ENCODE results near the gene STX18.

Gene STX18

DNA sequence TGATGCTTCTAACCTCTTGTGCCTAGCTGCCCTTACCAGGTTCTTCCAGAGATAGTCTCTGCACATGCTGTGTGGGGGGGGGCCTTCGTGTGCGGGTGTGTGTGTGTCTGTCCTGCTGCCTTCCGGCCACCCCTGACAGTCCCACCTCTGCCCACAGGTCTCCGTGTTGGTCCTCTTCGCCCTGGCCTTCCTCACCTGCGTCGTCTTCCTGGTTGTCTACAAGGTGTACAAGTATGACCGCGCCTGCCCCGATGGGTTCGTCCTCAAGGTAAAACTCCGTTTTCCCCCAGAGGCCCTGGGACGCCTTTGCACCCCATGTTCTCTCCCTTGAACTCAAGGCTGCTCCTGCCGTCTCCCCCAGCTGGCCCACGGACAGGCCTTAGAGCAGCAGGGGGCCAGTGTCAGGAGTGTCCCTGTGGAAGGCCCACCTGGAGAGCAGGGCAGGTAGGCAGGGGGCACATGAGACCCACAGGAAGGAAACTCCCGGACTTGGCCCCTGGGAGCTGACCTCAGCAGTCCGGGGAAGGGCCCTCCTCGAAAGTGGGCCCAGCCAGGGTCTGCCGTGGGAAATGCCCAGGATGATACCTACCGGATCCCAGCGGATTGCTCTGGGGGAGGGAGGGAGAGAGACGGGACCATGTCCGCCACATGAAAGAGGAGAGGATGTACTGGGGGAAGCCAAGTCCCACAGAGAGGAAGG lies 132.3 kb downstream of the STX18 start:
- TF ChIP-seq GATA3 (IDR thresholded peaks at IDR 0.05; ENCODE audit: low read depth, low read length) (no peak), GATA2 (IDR thresholded peaks at IDR 0.05; ENCODE audit: low read depth, low read length) (no peak)

DNA sequence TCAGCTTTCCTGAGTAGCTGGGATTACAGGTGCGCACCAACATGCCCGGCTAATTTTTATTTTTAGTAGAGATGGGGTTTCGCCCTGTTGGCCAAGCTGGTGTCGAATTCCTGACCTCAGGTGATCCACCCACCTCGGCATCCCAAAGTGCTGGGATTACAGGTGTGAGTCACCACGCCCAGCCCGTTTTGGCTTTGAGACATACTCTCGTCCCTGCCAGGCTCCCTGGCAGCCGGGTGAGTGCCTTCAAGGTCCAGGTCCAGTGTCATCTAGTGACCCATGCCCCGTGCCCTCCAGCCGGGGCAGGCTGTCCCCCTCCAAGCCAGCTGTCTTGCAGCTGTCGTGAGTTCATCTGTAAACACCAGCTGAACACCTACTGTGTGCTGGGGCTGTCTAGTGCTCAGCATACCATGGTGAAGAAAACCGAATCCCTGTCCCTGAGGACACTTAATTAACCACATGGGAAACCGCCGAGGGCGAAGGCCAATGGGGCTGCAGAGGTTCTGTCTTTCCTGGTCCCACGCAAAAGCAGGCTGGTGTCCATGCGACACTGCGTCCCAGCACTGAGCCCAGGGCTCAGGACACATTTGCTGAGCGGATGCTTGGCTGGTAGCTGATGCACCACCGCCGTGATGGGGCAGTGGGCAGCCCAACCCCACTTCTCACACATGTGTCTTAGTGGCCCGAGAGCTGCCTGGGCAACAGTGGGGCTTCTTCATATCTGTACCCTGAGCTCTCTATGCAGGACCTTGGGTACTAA lies 133.1 kb downstream of the STX18 start:
- no peak for TF ChIP-seq GATA2 (IDR thresholded peaks at IDR 0.05; ENCODE audit: low read depth, low read length)

DNA sequence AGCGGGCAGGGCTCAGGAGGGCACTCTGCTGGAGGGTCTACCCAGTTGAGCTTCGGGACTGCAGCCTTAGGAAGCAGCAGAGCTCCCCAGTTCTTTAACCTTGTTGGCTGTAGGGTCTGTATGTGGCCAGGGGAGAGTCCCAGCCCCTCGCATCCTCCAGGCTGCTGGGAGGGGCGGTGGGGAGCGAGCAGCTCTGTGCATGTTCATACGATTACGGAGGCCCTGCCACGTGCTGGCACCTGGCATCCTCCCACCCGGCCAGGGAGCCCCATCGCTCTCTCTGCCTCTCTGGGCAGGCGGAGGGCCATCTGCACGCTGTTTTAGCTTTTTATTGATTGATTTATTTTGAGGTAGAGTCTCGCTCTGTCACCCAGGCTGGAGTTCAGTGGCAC lies 133.7 kb downstream of the STX18 start:
- TF ChIP-seq GATA3 (IDR thresholded peaks at IDR 0.05; ENCODE audit: low read depth, low read length) (no peak), GATA2 (IDR thresholded peaks at IDR 0.05; ENCODE audit: low read depth, low read length) (no peak)

DNA sequence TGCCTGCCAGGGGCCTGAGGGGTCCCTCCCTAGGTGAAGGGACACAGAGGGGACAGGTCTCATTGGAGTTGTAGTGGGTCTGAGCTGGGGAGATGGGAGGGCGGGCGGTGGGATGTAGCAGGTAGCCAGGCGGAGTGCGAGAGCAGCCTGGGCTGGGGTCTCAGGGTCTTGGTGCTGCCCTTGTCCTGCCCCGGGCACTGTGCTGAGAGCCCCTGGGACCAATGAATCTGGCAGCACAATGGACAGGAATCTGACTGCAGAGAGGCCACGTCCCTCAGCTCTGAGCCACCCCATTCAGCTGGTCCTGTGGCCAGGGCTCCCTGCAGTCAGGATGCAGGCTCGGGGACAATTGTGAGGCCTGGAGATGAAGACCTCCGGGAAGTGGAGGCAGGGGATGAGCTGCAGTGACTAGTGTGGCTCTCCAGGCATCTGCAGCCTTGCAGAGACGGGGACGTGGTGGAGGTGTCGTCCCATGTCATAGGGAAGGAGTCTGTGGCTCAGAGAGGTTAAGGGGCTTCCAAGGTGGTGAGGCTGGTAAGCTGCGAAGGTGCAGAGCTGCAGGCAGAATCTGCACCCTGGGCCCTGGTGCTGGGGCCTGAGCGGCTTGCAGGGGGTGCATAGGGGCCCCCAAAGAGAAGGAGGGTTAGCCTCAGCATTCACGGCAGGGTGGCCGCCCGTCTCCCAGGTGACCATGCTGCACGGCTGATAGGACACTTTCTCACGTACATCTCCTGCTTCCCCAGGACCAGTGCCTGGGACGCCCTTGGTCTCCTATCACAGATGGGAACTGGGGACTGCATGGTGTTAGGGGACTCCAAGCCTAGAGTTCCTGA lies 134.3 kb downstream of the STX18 start:
- no peak for TF ChIP-seq GATA2 (IDR thresholded peaks at IDR 0.05; ENCODE audit: low read depth, low read length)
- TF ChIP-seq GATA3 (IDR thresholded peaks at IDR 0.05; ENCODE audit: low read depth, low read length) = no peak

DNA sequence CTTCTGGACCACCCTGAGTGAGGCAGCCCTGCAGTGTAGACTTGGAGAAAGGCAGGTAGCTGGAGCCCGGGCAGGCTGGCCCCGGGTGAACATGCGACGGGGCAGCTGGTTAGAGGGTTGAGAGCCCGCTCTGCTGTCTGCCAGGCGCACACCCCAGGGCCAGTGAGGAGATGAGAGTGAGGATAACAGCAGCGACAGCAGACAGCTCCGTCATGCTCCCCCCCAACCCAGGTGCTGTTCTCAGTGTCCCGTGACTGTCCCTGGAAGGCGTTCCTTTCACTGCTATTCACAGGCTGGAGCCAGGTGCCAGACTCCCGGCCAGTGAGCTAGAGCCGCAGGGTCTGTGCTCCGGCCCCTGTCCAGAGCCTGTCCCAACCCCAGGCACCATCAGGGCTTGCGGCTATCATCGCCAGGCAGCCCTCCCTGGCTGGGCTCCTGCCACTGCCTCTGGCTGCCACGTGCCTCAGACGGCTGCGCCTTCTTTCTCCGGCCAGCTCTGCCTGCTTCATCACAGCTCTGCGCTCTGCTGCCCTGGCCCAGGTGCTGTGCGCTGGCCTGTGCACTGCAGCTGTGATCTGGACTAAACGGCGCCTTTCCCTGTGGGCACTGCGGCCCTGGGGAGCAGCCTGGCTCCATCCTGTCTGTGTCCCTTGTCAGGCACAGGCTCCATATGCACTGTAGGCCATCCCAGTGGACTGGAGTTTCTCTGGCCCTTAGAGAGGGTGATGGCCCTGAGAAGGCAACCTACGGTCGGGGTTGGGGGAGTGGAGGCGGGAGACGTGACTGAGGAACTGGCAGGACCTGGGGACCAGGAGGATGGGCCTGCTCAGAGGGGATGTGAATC lies 135.2 kb downstream of the STX18 start:
- TF ChIP-seq GATA2 (IDR thresholded peaks at IDR 0.05; ENCODE audit: low read depth, low read length) = peak; percentile 98
- TF ChIP-seq GATA3 (IDR thresholded peaks at IDR 0.05; ENCODE audit: low read depth, low read length) = no peak

DNA sequence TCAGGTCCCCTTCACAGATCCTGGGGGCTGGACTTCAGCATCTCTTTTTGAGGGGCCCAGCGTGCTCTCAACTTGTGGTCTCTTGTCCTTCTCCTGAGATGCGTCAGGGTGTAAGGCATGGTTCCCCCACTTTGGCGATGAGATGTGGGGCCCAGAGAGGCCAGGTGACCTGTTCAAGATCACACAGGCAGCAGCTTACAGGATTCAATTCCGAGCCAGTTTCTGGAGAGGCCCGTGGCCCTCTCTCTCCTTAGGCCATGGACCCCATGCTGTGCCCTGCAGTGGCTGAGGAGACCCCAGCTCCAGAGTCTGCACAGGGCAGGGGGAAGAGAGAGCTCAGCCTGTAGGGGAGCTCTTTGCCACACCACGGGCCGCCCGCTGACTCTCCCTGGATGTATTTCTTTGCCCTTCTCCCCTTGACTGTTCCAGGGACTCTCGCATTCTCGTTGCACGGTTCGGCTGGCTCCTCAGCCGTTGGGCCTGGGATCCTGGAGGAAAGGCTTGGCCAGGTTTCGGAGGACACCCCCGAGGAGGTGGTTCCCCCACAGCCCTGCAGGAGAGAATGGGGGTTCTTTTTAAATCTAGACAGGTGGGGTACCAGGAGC lies 136.4 kb downstream of the STX18 start:
- TF ChIP-seq GATA2 (IDR thresholded peaks at IDR 0.05; ENCODE audit: low read depth, low read length) (no peak), GATA3 (IDR thresholded peaks at IDR 0.05; ENCODE audit: low read depth, low read length) (no peak)

DNA sequence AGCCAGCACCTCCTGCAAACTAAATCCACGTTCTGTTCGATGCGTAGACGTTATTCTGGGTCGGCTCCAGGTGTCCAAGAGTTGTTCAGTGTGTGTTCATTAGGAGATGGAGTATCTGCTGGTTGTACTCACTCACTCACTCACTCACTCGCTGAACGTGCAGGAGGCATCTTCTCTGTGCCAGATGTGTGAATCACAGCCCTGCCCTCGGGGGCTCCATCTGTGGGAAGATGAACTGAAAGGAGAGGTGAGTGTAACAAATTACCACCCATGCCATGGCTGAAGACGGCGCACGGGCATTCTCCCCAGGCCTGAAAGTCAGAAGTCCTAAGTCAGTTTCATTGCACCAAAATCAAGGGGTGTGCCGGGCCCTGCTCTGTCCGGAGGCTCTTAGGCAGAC lies 138.9 kb downstream of the STX18 start:
- TF ChIP-seq GATA3 (IDR thresholded peaks at IDR 0.05; ENCODE audit: low read depth, low read length) (no peak), GATA2 (IDR thresholded peaks at IDR 0.05; ENCODE audit: low read depth, low read length) (no peak)

DNA sequence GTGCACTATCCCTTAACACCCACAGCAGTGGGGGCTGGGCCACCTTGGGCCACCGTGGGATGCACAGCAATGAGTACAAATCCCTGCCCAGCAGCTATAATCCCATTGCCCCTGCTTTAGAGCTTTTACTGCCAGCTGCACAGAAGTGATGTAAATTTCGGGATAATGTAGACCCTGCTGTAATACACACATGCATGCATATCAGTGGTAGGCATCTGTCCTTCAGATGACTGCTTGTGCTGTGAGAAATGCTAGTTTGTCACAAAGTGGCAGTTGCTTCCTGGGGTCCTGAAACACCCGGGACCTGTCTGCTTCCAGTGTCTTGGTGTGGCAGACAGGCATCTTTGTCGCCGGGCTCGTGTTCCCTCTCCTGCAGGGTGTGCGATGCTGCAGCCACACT lies 140.8 kb downstream of the STX18 start:
- TF ChIP-seq GATA2 (IDR thresholded peaks at IDR 0.05; ENCODE audit: low read depth, low read length) (peak; percentile 83), GATA3 (IDR thresholded peaks at IDR 0.05; ENCODE audit: low read depth, low read length) (no peak)

DNA sequence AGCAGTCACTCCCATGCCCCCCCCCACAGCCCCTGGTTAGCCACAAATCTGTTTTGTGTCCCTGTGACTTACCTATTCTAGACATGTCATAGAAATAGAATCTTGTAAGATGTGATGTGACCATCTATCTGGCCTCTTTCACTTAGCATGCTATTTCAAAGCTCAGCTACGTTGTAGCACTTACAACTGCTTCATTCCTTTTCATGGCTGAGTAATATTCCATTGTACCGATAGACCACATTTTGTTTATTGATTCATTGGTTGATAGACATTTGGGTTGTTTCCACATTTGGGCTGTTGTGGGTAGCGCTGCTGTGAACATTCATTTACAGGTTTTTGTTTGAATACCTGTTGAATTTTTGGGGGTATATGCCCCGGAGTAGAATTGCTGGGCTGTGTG lies 143.4 kb downstream of the STX18 start:
- TF ChIP-seq GATA3 (IDR thresholded peaks at IDR 0.05; ENCODE audit: low read depth, low read length) = no peak

DNA sequence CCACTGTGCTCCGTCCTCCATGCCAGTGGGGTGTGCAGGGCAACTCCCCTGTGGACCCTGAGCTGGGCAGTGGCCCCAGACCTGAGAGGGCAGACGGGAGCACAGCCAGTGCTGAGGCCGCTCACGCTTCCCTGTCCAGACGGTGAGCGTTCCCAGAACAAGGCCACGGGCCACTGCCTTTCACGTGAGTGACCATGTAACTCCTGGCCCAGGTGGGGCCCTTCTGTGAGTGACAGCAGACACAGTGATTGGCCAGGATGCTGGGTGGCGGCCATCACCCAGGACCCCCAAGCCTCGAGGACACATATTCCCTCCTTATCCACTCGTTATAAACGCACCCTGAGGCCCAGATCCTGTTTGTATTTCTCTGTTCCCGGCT lies 144.4 kb downstream of the STX18 start:
- no peak for TF ChIP-seq GATA3 (IDR thresholded peaks at IDR 0.05; ENCODE audit: low read depth, low read length)
- no peak for TF ChIP-seq GATA2 (IDR thresholded peaks at IDR 0.05; ENCODE audit: low read depth, low read length)

DNA sequence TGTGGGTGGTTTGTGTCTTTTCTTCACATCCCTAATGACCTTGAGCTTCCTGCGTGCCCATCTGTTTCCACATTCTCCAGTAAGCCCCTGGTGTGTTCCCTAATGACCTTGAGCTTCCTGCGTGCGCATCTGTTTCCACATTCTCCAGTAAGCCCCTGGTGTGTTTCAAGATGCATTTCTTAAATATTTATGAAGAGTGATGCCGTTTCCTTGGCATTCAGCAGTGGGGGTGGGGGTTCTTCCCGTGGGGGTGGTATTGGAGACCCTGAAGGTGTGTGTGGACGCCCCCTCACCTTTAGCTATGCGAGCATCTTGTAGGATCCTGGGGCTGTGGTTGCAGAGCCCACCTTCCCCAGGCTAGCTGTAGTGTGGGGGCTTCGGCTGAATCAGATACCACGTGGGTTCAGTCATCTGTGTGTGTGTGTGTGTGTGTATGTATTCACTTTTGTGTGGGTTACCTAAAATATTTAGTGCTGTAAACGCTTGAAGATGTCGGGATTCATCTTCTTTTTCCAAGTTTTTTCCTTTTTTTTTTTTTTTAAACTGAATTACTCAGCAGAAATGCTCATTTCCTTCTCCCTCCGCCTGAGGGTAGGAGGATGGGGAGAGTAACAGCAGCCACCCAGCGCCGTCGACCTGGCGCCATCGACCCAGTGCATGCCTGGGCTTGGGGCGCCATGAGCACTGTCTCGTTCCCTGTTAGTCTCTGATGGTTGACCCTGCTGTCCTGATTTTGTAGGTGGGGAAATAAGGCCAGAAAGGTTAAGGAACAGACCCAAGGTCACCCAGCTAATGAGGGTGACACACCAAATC lies 145.0 kb downstream of the STX18 start:
- no peak for TF ChIP-seq GATA2 (IDR thresholded peaks at IDR 0.05; ENCODE audit: low read depth, low read length)

DNA sequence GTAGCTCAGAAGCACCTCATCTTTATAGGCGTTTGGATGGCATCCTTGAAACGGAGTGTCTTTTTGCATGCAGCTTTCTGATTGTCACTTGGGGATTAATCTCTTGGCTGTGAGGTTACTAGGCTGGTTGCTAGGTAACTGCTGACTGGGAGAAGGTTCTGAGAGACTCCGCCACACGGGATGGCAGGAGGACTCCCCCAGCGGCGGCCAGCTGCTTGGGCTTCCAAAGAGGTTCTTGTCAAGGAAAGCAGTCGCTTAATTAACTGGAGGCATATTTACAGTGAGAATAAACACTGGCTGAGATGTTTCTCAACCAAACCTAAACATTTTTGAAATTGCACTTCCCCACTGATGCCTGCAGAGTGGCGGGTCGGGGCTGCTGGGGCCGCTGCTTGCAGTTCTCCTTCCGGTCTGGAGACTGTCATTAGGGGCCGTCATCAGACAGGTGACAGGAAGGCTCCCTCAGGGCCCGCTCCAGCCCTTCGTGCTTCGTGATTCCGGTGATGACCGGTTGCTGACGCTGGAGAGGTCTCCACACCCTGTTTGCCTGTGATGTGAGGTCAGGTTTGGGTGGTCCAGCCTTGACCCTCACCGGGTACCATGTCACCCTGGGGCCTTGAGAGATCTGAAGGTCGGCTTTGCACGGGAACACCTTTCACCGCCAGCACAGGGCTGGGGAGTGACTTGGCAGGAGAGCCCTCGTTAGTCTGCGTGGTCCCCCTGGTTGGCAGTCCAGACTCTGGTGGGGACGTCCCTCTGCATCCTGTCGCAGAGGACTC lies 145.8 kb downstream of the STX18 start:
- TF ChIP-seq GATA3 (IDR thresholded peaks at IDR 0.05; ENCODE audit: low read depth, low read length) (no peak), GATA2 (IDR thresholded peaks at IDR 0.05; ENCODE audit: low read depth, low read length) (no peak)

Data from SH-SY5Y (cell line).